Heart right ventricle (tissue), 16 donors: ENCODE measurements around the gene RHOU. TPM values are rescaled to one million over a fixed set of nuclear protein-coding genes. Genes with fewer than 3 reads are reported as not detected.
"Not testable (repeated sequence)": the region's sequence is repeated elsewhere in the genome, so short reads cannot be mapped to it uniquely, and the experiment has no call there.

Source experiments
- ATAC-seq, 8 donors: fragments of 200-7000 bp; cut with Tn5 transposase; one replicate each; pipeline ENCODE4 v1.9.1; 2020; ENCODE audit warnings: mild to moderate bottlenecking in 8 of 8, moderate library complexity in 8 of 8, moderate number of reproducible peaks in 1 of 8
- DNase-seq, 2 donors: peaks; one replicate each; pipeline ENCODE4 v3.0.0-alpha.2; 2020
- H3K27ac ChIP-seq, 10 donors: fragments of 200-600 bp; sonication (generic) in 2 of 10; one replicate each; pipeline versions ENCODE4 v1.5.0 to v1.8.0; 2020 to 2022; ENCODE audit warnings: mild to moderate bottlenecking in 3 of 10
- H3K27me3 ChIP-seq, 7 donors: fragments of 200-600 bp; one replicate each; pipeline ENCODE4 v1.8.0; 2021 to 2022; ENCODE audit warnings: mild to moderate bottlenecking in 2 of 7
- H3K36me3 ChIP-seq, 9 donors: fragments of 200-600 bp; sonication (generic) in 1 of 9; one replicate each; pipeline versions ENCODE4 v1.5.0 to v1.8.0; 2020 to 2022; ENCODE audit warnings: mild to moderate bottlenecking in 2 of 9
- H3K4me1 ChIP-seq, 9 donors: fragments of 200-600 bp; sonication (generic) in 1 of 9; one replicate each; pipeline versions ENCODE4 v1.5.0 to v1.8.0; 2020 to 2022; ENCODE audit warnings: mild to moderate bottlenecking in 4 of 9
- H3K4me3 ChIP-seq, 10 donors: fragments of 200-600 bp; sonication (generic) in 2 of 10; one replicate each; pipeline versions ENCODE4 v1.5.0 to v1.8.0; 2020 to 2022; ENCODE audit warnings: mild to moderate bottlenecking in 7 of 10, moderate library complexity in 2 of 10
- H3K9me3 ChIP-seq, 11 donors: fragments of 200-600 bp in 10 of 11; sonication (generic) in 2 of 11; one replicate each; pipeline versions ENCODE4 v1.5.0 to v1.8.0; 2013 to 2022; ENCODE audit warnings: mild to moderate bottlenecking in 2 of 11, control low read depth in 1 of 11, moderate library complexity in 1 of 11
- CTCF ChIP-seq, 9 donors: fragments of 200-600 bp; sonication (generic) in 2 of 9; IDR thresholded peaks; one replicate each; pipeline versions ENCODE4 v1.5.0 to v1.8.0; 2021 to 2022; ENCODE audit warnings: antibody characterized with exemption in 9 of 9, mild to moderate bottlenecking in 5 of 9, moderate library complexity in 1 of 9
- WGBS, 2 donors: extraction: QIAGEN DNeasy Blood & Tissue Kit; methylation state at CpG; one replicate each; pipeline ENCODE4 v1.1.7; 2013; ENCODE audit warnings: inconsistent platforms in 1 of 2; 5-methylcytosine and 5-hydroxymethylcytosine counted together
- intact Hi-C, 10 donors: fragments of 100-400 bp; cut with DNase I; formaldehyde crosslinking; loops; one replicate each; pipeline versions ENCODE4 v1.11.1 to v1.14.2; 2022
- polyA plus RNA-seq, 2 donors: library from polyadenylated mRNA; stranded (reverse); fragments of 200-250 nt; gene quantifications; one replicate each; pipeline ENCODE4 v1.2.3, GENCODE V29; 2013
- total RNA-seq, 10 donors: library from RNA; stranded (reverse); fragmentation: NEBNext Ultra II Directional in 3 of 10; extraction: Animal tissue kit (Norgen Biotek cat#: 25700) in 3 of 10; gene quantifications; one replicate each; pipeline versions ENCODE4 v1.2.1 to v1.2.4, GENCODE V29; 2021 to 2023
- donor health status: Arrhythmogenic right ventricular cardiomyopathy.
- donor health status: ischemic (EF 13 %, LVEDD 7.1; RV severe dilation, severe dysfunction).
- donor health status: healthy with polysubstance abuse.
- donor health status: DM: no; HTN: yes; CAD: no.
- donor health status: DM: no; HTN: no; CAD: no.
- donor health status: ischemic (EF 25% LVEDD 6.9; RV normal size, moderate dysfunction).
- donor health status: ischemic (EF 25% LVEDD 5.7; RV mildly dilated, moderate dysfunction).
- donor health status: healthy.
- donor health status: DM: yes; HTN: yes; CAD: no.
- donor health status: Ischemic cardiomyopathy.
- donor health status: ischemic (EF 35%, LVEDD 5.7; RV mildly dilated, moderate dysfunction).
- donor health status: nonischemic (EF 11% LVEDD 7.7; RV severe dilation, severe dysfunction).
- donor health status: DM: yes; HTN: yes; CAD: no.
- donor health status: PGD.
- donor health status: ischemic (EF 29% LVEDD 5.4; RV normal size, mild dysfunction).
- donor health status: nonischemic (EF 23%, LVEDD 6.1; RV moderate dilation, normal function).

The RHOU gene
- total and polyA plus RNA-seq, 12 donors = 1.00 to 10.8 (median 3.3) TPM

- Histone ChIP-seq H3K27me3 (peaks cover 0 to 41% (median 10%) of the 10 kb centered on the region in 7 donors), H3K4me1 (peaks cover 0 to 5% (median 0%) of the 10 kb centered on the region in 9 donors), H3K9me3 (no peaks in the 10 kb centered on the region), H3K36me3 (no peaks in the 10 kb centered on the region), H3K4me3 (no peak overlapping the region), H3K27ac (no peak overlapping the region)
- DNase-seq (no peak), ATAC-seq (no peak)
- TF ChIP-seq CTCF (IDR thresholded peaks at IDR 0.05) = no peak
- whole genome bisulfite sequencing, 2 donors = 57 to 66% methylated on average over 12 of the region's 12 CpGs
- intact Hi-C loops = no loop called here
These were observed 33.2 kb downstream of the RHOU start for GRCh38 chr1:228768355-228769000.

GRCh38 chr1:228770779-228771223 lies 35.5 kb downstream of the RHOU start:
- Histone ChIP-seq H3K4me3 (no peak overlapping the region), H3K27me3 (peaks cover 0 to 46% (median 17%) of the 10 kb centered on the region in 7 donors), H3K4me1 (peaks cover 0 to under 1% (median 0%) of the 10 kb centered on the region in 9 donors), H3K9me3 (no peaks in the 10 kb centered on the region), H3K27ac (no peak overlapping the region), H3K36me3 (no peaks in the 10 kb centered on the region)
- no peak for ATAC-seq
- WGBS, 2 donors = 80 to 85% methylated on average over 5 of the region's 5 CpGs
- intact Hi-C loops = loop anchor here in 1 of 10 donors (10.0 kb wide), 1 partner anchor 154 kb away; no protein-coding TSS in a partner anchor
- no peak for DNase-seq
- TF ChIP-seq CTCF (IDR thresholded peaks at IDR 0.05) = no peak

DNA sequence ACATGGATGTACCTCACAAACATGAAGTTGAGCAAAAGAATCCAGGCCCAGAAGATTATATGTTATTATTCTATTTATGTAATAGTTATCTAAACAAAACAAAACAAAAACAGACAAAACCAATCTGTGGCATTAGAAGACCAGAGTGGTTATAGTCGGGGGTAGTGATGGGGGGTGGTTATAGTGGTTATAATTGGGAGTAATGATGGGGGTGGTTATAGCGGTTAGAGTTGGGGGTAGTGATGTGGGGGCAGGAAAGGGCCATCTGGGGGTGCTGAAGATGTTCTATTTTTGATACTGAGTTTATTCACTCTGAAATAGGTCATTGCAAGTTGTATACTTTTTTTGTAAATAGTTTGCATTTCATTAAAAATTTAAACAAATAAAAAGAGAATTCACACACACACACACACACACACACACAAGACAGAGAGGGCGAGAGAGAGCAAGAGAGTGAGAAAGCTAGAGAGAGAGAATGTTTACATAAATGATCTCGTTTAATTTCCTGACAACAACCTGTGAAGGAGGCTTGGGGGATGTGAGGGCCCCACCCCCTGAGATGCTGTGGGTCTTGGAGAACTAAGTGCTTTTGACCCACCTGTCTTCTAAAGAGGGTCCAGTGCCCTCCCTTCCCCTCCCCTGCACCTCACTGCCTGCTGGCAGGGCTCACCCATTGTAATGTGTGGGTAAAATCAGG lies 37.4 kb downstream of the RHOU start:
- H3K9me3 ChIP-seq = no peaks in the 10 kb centered on the region
- H3K4me3 ChIP-seq = no peak overlapping the region
- H3K27me3 ChIP-seq = peaks cover 0 to 48% (median 6%) of the 10 kb centered on the region in 7 donors
- H3K36me3 ChIP-seq = no peaks in the 10 kb centered on the region
- no peaks in the 10 kb centered on the region for H3K4me1 ChIP-seq
- DNase-seq (no peak), ATAC-seq (no peak)
- 72 to 78% methylated on average over 4 of the region's 4 CpGs for WGBS, 2 donors
- intact Hi-C loops = loop anchor here in 1 of 10 donors (10.0 kb wide), 1 partner anchor 152 kb away; no protein-coding TSS in a partner anchor
- H3K27ac ChIP-seq = no peak overlapping the region
- TF ChIP-seq CTCF (IDR thresholded peaks at IDR 0.05) = no peak

DNA sequence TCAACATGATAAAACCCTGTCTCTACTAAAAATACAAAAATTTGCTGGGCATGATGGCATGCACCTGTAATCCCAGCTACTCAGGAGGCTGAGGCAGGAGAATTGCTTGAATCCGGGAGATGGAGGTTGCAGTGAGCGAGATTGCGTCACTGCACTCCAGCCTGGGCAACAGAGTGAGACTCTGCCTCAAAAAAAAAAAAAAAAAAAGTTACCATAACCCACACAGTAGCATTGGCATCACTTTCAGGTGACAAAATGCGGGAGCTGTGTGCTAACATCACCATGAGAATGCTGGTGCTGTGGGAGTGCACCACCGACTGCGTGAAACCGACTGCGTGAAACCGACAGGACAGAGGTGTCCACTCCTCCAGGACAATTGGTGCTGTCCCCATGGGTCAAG lies 40.7 kb downstream of the RHOU start:
- not testable (repeated sequence) for DNase-seq, H3K36me3 ChIP-seq, ATAC-seq, H3K9me3 ChIP-seq, H3K4me3 ChIP-seq, H3K27ac ChIP-seq
- intact Hi-C loops = loop anchor here in 1 of 10 donors (10.0 kb wide), 1 partner anchor 149 kb away; no protein-coding TSS in a partner anchor
- 86 to 87% methylated on average over 9 of the region's 9 CpGs for WGBS, 2 donors
- H3K4me1 ChIP-seq = peaks cover 0 to 12% (median 2%) of the 10 kb centered on the region in 9 donors
- H3K27me3 ChIP-seq = peaks cover 0 to 56% (median 11%) of the 10 kb centered on the region in 7 donors
